Smooth muscle cell (in vitro differentiated cells): ENCODE data around the gene KCNK3. TPM values are rescaled to one million over a fixed set of nuclear protein-coding genes. Genes with fewer than 3 reads are reported as not detected.

ENCODE experiments used
- DNase-seq: peaks from one replicate; lab custom pipeline; 2025; ENCODE audit not compliant: unreplicated experiment; lab: John Stamatoyannopoulos, UW
- H2AFZ ChIP-seq: fragments of 200-600 bp; sonication (generic); 2 replicates; pipeline ENCODE4 v1.6.0; 2016; ENCODE audit warnings: antibody characterized with exemption, low read depth, mild to moderate bottlenecking
- H3F3A ChIP-seq: fragments of 200-600 bp; sonication (generic); 2 replicates; pipeline ENCODE4 v1.6.0; 2017; ENCODE audit warnings: antibody characterized with exemption, low read depth
- H3K27ac ChIP-seq: fragments of 200-600 bp; sonication (generic); 2 replicates; pipeline ENCODE4 v1.5.1; 2016; ENCODE audit warnings: low read depth, mild to moderate bottlenecking
- H3K27me3 ChIP-seq: fragments of 200-600 bp; sonication (generic); 2 replicates; pipeline ENCODE4 v1.6.1; 2016; ENCODE audit warnings: low read depth, mild to moderate bottlenecking
- H3K36me3 ChIP-seq: fragments of 200-600 bp; sonication (generic); 2 replicates; pipeline ENCODE4 v1.5.1; 2016; ENCODE audit warnings: low read depth
- H3K4me1 ChIP-seq: fragments of 200-600 bp; sonication (generic); 2 replicates; pipeline ENCODE4 v1.5.1; 2016; ENCODE audit warnings: low read depth
- H3K4me2 ChIP-seq: fragments of 200-600 bp; sonication (generic); 2 replicates; pipeline ENCODE4 v1.6.0; 2016; ENCODE audit warnings: mild to moderate bottlenecking
- H3K4me3 ChIP-seq: fragments of 200-600 bp; sonication (generic); 2 replicates; pipeline ENCODE4 v1.5.1; 2016; ENCODE audit warnings: mild to moderate bottlenecking
- H3K79me2 ChIP-seq: fragments of 200-600 bp; sonication (generic); 2 replicates; pipeline ENCODE4 v1.6.0; 2016; ENCODE audit warnings: low read depth, mild to moderate bottlenecking
- H3K9ac ChIP-seq: fragments of 200-600 bp; sonication (generic); 2 replicates; pipeline ENCODE4 v1.6.0; 2016; ENCODE audit warnings: low read depth
- H3K9me3 ChIP-seq: fragments of 200-600 bp; sonication (generic); replicated peaks from 2 replicates; pipeline ENCODE4 v1.5.1; 2016; ENCODE audit warnings: low read depth
- H4K20me1 ChIP-seq: fragments of 200-600 bp; sonication (generic); 2 replicates; pipeline ENCODE4 v1.6.0; 2016; ENCODE audit warnings: low read depth
- CTCF ChIP-seq: fragments of 200-600 bp; sonication (generic); IDR thresholded peaks from 2 replicates; pipeline ENCODE4 v1.5.1; 2017; ENCODE audit warnings: borderline replicate concordance, mild to moderate bottlenecking, antibody characterized with exemption; ENCODE audit not compliant: insufficient read depth, poor library complexity, severe bottlenecking
- WGBS: methylation state at CpG from one replicate; pipeline ENCODE4 v1.1.7; 2016; ENCODE audit warnings: low lambda C conversion rate; 5-methylcytosine and 5-hydroxymethylcytosine counted together
- polyA plus RNA-seq: library from polyadenylated mRNA; unstranded; fragments of >200 nt; fragmentation: Nextera tagmentation; extraction: Ambion mirVana; gene quantifications from 2 replicates; pipeline ENCODE4 v1.2.1, GENCODE V29; 2016
- small RNA-seq: library from RNA; depleted of rRNA; stranded (forward); fragments of <200 nt; gene quantifications from one replicate; pipeline ENCODE3, GENCODE V24; 2014
- total RNA-seq: library from RNA; depleted of rRNA; stranded (reverse); fragments of >200 nt; gene quantifications from 2 replicates; pipeline ENCODE4 v1.2.3, GENCODE V29; 2014

The KCNK3 gene
- total and polyA plus RNA-seq, 2 experiments from 2014 or later = 1.1 to 7.5 TPM

GRCh38 chr2:26778507-26778906 lies 86.0 kb downstream of the KCNK3 start:
- no peak for DNase-seq
- Histone ChIP-seq H3K9me3 (no peaks in the 10 kb centered on the region), H3K36me3 (peaks cover 3% of the 10 kb centered on the region), H4K20me1 (peaks cover 28% of the 10 kb centered on the region), H2AFZ (no peak overlapping the region), H3K9ac (no peak overlapping the region), H3K27ac (no peak overlapping the region), H3K4me2 (no peak overlapping the region), H3K79me2 (peaks cover 5% of the 10 kb centered on the region), H3K27me3 (no peaks in the 10 kb centered on the region), H3F3A (no peaks in the 10 kb centered on the region), H3K4me3 (no peak overlapping the region), H3K4me1 (no peaks in the 10 kb centered on the region)
- WGBS = 81% methylated on average over 3 of the region's 3 CpGs
- TF ChIP-seq CTCF = no peak

DNA sequence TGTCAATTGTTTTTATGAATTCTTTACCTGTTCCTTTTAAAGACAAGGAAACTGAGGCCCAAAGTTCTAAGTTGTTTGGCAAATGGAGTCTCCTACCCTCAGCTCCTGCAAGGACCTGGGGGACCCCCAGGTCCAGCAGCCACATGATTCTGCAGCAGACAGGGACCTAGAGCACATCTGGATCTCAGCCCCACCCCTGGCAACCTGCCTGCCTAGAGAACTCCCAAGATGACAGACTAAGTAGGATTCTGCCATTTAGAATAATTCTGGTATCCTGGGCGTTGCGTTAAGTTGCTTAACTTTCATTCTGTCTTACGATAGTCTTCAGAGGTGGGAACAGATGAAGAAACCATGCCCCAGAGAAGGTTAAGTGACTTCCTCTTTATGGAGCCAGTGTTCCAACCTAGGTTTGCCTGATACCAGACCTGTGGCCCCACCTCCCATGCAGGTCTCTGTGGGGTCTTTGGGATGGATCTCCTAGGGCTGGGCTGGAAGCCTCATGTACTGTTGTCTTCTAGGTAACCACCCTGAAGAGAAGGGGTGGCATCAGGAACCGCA lies 87.8 kb downstream of the KCNK3 start:
- 98% methylated on average over 4 of the region's 4 CpGs for WGBS
- DNase-seq = no peak
- no peak overlapping the region for H2AFZ ChIP-seq
- peaks cover 10% of the 10 kb centered on the region for H4K20me1 ChIP-seq
- H3K9ac ChIP-seq = no peak overlapping the region
- H3K79me2 ChIP-seq = no peaks in the 10 kb centered on the region
- no peaks in the 10 kb centered on the region for H3K9me3 ChIP-seq
- no peaks in the 10 kb centered on the region for H3K27me3 ChIP-seq
- H3K4me1 ChIP-seq = no peaks in the 10 kb centered on the region
- TF ChIP-seq CTCF = no peak
- no peaks in the 10 kb centered on the region for H3F3A ChIP-seq
- H3K36me3 ChIP-seq = peaks cover 3% of the 10 kb centered on the region
- no peak overlapping the region for H3K4me3 ChIP-seq
- no peak overlapping the region for H3K27ac ChIP-seq
- H3K4me2 ChIP-seq = no peak overlapping the region

Small RNA genes lying within 50 kb of the gene (small RNA-seq; reads per million reads assigned to genes)
- not detected for gene AC015977.1

Other genes starting within 250 kb of the KCNK3 start
- gene OTOF, start 214.6 kb upstream of the KCNK3 start, total RNA-seq = not detected in 2 replicates
- 0.05 TPM in 1 of 2 replicates, not detected in the other for gene OTOF, start 214.6 kb upstream of the KCNK3 start, polyA plus RNA-seq
- gene CIB4, start 51.4 kb upstream of the KCNK3 start, total RNA-seq = not detected in 2 replicates
- gene CIB4, start 51.4 kb upstream of the KCNK3 start, polyA plus RNA-seq = not detected in 2 replicates
- 15.1 and 19.2 TPM in 2 replicates for gene SLC35F6, start 71.6 kb downstream of the KCNK3 start, total RNA-seq
- gene SLC35F6, start 71.6 kb downstream of the KCNK3 start, polyA plus RNA-seq = 16.9 and 17.9 TPM in 2 replicates
- gene CENPA, start 93.3 kb downstream of the KCNK3 start, total RNA-seq = 0.58 and 4.3 TPM in 2 replicates
- 7.6 and 8.7 TPM in 2 replicates for gene CENPA, start 93.3 kb downstream of the KCNK3 start, polyA plus RNA-seq
- 0.40 TPM in 1 of 2 replicates, not detected in the other for gene DPYSL5, start 155.4 kb downstream of the KCNK3 start, total RNA-seq
- 0.37 TPM in 1 of 2 replicates, not detected in the other for gene DPYSL5, start 155.4 kb downstream of the KCNK3 start, polyA plus RNA-seq